Panc1 (cell line): ENCODE measurements around the gene IL17C. TPM values are rescaled to one million over a fixed set of nuclear protein-coding genes. Genes with fewer than 3 reads are reported as not detected.
A peak's percentile ranks its signal among the peaks of the same experiment; 100 is the strongest.

Source experiments
- ATAC-seq: fragments of 200-7000 bp; cut with Tn5 transposase; 2 replicates; pipeline ENCODE4 v1.9.1; 2020; ENCODE audit warnings: mild to moderate bottlenecking, moderate library complexity
- Bru-seq: library from RNA; stranded (reverse); fragments of 400-500 nt; gene quantifications from one replicate; lab custom pipeline; 2021; lab: Mats Ljungman, UMichigan
- BruChase-seq, 2 experiments: library from RNA; stranded (reverse); fragments of 400-500 nt; gene quantifications; one replicate each; lab custom pipeline; 2021; lab: Mats Ljungman, UMichigan
- BruUV-seq: library from RNA; stranded (reverse); fragments of 400-500 nt; replicated peaks from 2 replicates; lab custom pipeline; 2021; lab: Mats Ljungman, UMichigan
- CTCF ChIA-PET: fragments of 300-600 bp; sonication (Branson Sonifier 250); formaldehyde crosslinking; loops from one replicate; lab custom pipeline; 2022; ENCODE audit warnings: antibody characterized with exemption; lab: Charles Lee
- POLR2A ChIA-PET: fragments of 300-600 bp; sonication (Branson Sonifier 250); formaldehyde crosslinking; loops from one replicate; lab custom pipeline; 2022; ENCODE audit warnings: antibody characterized with exemption; lab: Charles Lee
- DNase-seq: peaks from one replicate; pipeline ENCODE4 v3.0.0-alpha.2; 2010; ENCODE audit warnings: low read depth, low spot score
- H3K27ac ChIP-seq: 2 replicates; pipeline ENCODE4 v1.5.1; 2011; ENCODE audit warnings: mild to moderate bottlenecking, low read length, inconsistent platforms
- H3K27me3 ChIP-seq: fragments of 200-500 bp; sonication (Bioruptor generic); 2 replicates; pipeline ENCODE4 v1.6.0; 2014; ENCODE audit warnings: low read length, inconsistent platforms; ENCODE audit not compliant: control insufficient read depth, insufficient read depth
- H3K36me3 ChIP-seq: fragments of 200-500 bp; sonication (Bioruptor generic); 2 replicates; pipeline ENCODE4 v1.5.1; 2014; ENCODE audit warnings: inconsistent platforms, mild to moderate bottlenecking, low read length, moderate library complexity; ENCODE audit not compliant: control insufficient read depth, insufficient read depth
- H3K4me1 ChIP-seq: 2 replicates; pipeline ENCODE4 v1.5.1; 2011; ENCODE audit warnings: inconsistent platforms, mild to moderate bottlenecking, low read length, moderate library complexity; ENCODE audit not compliant: control insufficient read depth, insufficient read depth
- H3K4me3 ChIP-seq, 2 experiments: 2 replicates each; pipeline ENCODE4 v1.5.1; 2011 to 2012; ENCODE audit warnings: low read depth in 2 of 2, low read length in 2 of 2, mild to moderate bottlenecking in 2 of 2, inconsistent platforms in 1 of 2, moderate library complexity in 1 of 2
- H3K9me3 ChIP-seq: fragments of 200-500 bp; sonication (Bioruptor generic); 2 replicates; pipeline ENCODE4 v1.5.1; 2014; ENCODE audit warnings: low read depth, mild to moderate bottlenecking, inconsistent platforms, low read length, moderate library complexity; ENCODE audit not compliant: control insufficient read depth, insufficient read depth
- POLR2AphosphoS5 ChIP-seq: IDR thresholded peaks from 2 replicates; pipeline ENCODE4 v1.6.1; 2012; ENCODE audit warnings: mild to moderate bottlenecking, low read depth, low read length, moderate library complexity
- SIN3A ChIP-seq: IDR thresholded peaks from 2 replicates; pipeline ENCODE4 v1.6.1; 2012; ENCODE audit warnings: low read depth, mild to moderate bottlenecking, low read length, moderate library complexity, borderline replicate concordance; ENCODE audit not compliant: insufficient read depth
- TCF7L2 ChIP-seq: IDR thresholded peaks from 2 replicates; pipeline ENCODE4 v1.6.1; 2011; ENCODE audit warnings: mild to moderate bottlenecking, low read depth, low read length, inconsistent platforms
- in situ Hi-C: cut with HindIII; loops from 2 replicates; pipeline ENCODE4 v1.10.0; 2016; ENCODE audit warnings: low sequenced_read_pairs, low pct_unique_long_range_greater_than_20kb
- intact Hi-C: fragments of 100-400 bp; cut with micrococcal nuclease; formaldehyde crosslinking; loops from one replicate; pipeline ENCODE4 v1.10.0; 2022; ENCODE audit not compliant: unreplicated experiment
- long read RNA-seq: library from polyadenylated mRNA; unstranded; transcript quantifications from one replicate; pipeline ENCODE4 v2.0.0, GENCODE V29; 2021; ENCODE audit not compliant: unreplicated experiment
- polyA plus RNA-seq: library from polyadenylated mRNA; unstranded; fragments of >200 nt; gene quantifications from one replicate; pipeline ENCODE4 v1.2.1, GENCODE V29; 2012; ENCODE audit warnings: missing spikeins; ENCODE audit not compliant: insufficient read length
- total RNA-seq: library from RNA; stranded (reverse); gene quantifications from one replicate; pipeline ENCODE4 v1.2.1, GENCODE V29; 2021; ENCODE audit not compliant: unreplicated experiment
- TF ChIP-seq, protein P1 (sequence below): fragments of 450-650 bp; IDR thresholded peaks from 2 replicates; pipeline ENCODE4 v1.5.1; 2017; ENCODE audit warnings: mild to moderate bottlenecking
- TF ChIP-seq, protein P2 (sequence below), 2 experiments: IDR thresholded peaks; 2 replicates each; pipeline ENCODE4 v1.6.1; 2011 to 2012; ENCODE audit warnings: low read depth in 2 of 2, control low read depth in 1 of 2, low read length in 1 of 2, mild to moderate bottlenecking in 1 of 2, moderate library complexity in 1 of 2; ENCODE audit not compliant: insufficient read depth in 1 of 2

Gene IL17C
- total RNA-seq (not detected), Bru-seq, nascent RNA (percentile 9 among the genes with signal in this experiment), BruChase-seq, experiment 1, labeled RNA remaining after a 2-hour chase (not detected), BruChase-seq, experiment 2, labeled RNA remaining after a 6-hour chase (not detected)
- 0.22 TPM for polyA plus RNA-seq
- long read RNA-seq: 0 reads

GRCh38 chr16:88638323-88639230, at the start of gene IL17C:
Gene IL17C (plus strand): TSS chr16:88638572. CDS start chr16:88638642, 70 bp downstream.
- DNase-seq: no peak
- TF ChIP-seq, protein P1, sequence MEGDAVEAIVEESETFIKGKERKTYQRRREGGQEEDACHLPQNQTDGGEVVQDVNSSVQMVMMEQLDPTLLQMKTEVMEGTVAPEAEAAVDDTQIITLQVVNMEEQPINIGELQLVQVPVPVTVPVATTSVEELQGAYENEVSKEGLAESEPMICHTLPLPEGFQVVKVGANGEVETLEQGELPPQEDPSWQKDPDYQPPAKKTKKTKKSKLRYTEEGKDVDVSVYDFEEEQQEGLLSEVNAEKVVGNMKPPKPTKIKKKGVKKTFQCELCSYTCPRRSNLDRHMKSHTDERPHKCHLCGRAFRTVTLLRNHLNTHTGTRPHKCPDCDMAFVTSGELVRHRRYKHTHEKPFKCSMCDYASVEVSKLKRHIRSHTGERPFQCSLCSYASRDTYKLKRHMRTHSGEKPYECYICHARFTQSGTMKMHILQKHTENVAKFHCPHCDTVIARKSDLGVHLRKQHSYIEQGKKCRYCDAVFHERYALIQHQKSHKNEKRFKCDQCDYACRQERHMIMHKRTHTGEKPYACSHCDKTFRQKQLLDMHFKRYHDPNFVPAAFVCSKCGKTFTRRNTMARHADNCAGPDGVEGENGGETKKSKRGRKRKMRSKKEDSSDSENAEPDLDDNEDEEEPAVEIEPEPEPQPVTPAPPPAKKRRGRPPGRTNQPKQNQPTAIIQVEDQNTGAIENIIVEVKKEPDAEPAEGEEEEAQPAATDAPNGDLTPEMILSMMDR: no peak
- TF ChIP-seq, protein P2, sequence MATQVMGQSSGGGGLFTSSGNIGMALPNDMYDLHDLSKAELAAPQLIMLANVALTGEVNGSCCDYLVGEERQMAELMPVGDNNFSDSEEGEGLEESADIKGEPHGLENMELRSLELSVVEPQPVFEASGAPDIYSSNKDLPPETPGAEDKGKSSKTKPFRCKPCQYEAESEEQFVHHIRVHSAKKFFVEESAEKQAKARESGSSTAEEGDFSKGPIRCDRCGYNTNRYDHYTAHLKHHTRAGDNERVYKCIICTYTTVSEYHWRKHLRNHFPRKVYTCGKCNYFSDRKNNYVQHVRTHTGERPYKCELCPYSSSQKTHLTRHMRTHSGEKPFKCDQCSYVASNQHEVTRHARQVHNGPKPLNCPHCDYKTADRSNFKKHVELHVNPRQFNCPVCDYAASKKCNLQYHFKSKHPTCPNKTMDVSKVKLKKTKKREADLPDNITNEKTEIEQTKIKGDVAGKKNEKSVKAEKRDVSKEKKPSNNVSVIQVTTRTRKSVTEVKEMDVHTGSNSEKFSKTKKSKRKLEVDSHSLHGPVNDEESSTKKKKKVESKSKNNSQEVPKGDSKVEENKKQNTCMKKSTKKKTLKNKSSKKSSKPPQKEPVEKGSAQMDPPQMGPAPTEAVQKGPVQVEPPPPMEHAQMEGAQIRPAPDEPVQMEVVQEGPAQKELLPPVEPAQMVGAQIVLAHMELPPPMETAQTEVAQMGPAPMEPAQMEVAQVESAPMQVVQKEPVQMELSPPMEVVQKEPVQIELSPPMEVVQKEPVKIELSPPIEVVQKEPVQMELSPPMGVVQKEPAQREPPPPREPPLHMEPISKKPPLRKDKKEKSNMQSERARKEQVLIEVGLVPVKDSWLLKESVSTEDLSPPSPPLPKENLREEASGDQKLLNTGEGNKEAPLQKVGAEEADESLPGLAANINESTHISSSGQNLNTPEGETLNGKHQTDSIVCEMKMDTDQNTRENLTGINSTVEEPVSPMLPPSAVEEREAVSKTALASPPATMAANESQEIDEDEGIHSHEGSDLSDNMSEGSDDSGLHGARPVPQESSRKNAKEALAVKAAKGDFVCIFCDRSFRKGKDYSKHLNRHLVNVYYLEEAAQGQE (IDR thresholded peaks at IDR 0.05; ENCODE audit: insufficient read depth in 1 of 2, low read depth in 2 of 2, low read length in 1 of 2): no peak
- TF ChIP-seq POLR2AphosphoS5: no peak
- no peak for TF ChIP-seq TCF7L2
- no peak for TF ChIP-seq SIN3A
- BruUV-seq: no TSS peak
- intact Hi-C loops: no loop called here
- Histone ChIP-seq H3K27ac (no peak within 1 kb of the TSS), H3K9me3 (no peaks in the 10 kb centered on the region), H3K36me3 (no peaks in the 10 kb centered on the region), H3K4me1 (no peaks in the 10 kb centered on the region), H3K27me3 (no peaks in the 10 kb centered on the region), H3K4me3 (no peak within 1 kb of the TSS)
- ChIA-PET CTCF (interaction anchor here (0.6 kb wide), 1 partner anchor 50 kb away, joined by 4 read pairs; no protein-coding TSS in a partner anchor), POLR2A (no interaction called here)
- no peak for ATAC-seq
- in situ Hi-C loops: no loop called here

- Histone ChIP-seq H3K36me3 (0 out of 2 replicates have a peak, but pooled peaks cover 2% of the 10 kb centered on the region), H3K27me3 (no peaks in the 10 kb centered on the region), H3K9me3 (no peaks in the 10 kb centered on the region), H3K4me1 (no peaks in the 10 kb centered on the region), H3K4me3 (no peak overlapping the region), H3K27ac (no peak overlapping the region)
- no TSS peak for BruUV-seq
- DNase-seq (no peak), ATAC-seq (no peak)
- CTCF ChIA-PET: interaction anchor here (0.6 kb wide), 1 partner anchor 49 kb away, joined by 4 read pairs; no protein-coding TSS in a partner anchor
- TF ChIP-seq, protein P2 (IDR thresholded peaks at IDR 0.05; ENCODE audit: insufficient read depth in 1 of 2, low read depth in 2 of 2, low read length in 1 of 2): no peak
- TF ChIP-seq TCF7L2 (no peak), SIN3A (no peak), POLR2AphosphoS5 (no peak)
- TF ChIP-seq, protein P1: no peak
- POLR2A ChIA-PET: interaction anchor here (0.7 kb wide), 1 partner anchor 24 kb away, joined by 4 read pairs; no protein-coding TSS in a partner anchor
- intact Hi-C loops: no loop called here
- in situ Hi-C loops: no loop called here
Observed at GRCh38 chr16:88588754-88589153, 49.6 kb upstream of the IL17C start.
